Measurements from ENCODE around the gene CCDC152.

GRCh38 chr5:42768106-42768504, 11.5 kb downstream of the CCDC152 start:
- TF ChIP-seq, protein P1, sequence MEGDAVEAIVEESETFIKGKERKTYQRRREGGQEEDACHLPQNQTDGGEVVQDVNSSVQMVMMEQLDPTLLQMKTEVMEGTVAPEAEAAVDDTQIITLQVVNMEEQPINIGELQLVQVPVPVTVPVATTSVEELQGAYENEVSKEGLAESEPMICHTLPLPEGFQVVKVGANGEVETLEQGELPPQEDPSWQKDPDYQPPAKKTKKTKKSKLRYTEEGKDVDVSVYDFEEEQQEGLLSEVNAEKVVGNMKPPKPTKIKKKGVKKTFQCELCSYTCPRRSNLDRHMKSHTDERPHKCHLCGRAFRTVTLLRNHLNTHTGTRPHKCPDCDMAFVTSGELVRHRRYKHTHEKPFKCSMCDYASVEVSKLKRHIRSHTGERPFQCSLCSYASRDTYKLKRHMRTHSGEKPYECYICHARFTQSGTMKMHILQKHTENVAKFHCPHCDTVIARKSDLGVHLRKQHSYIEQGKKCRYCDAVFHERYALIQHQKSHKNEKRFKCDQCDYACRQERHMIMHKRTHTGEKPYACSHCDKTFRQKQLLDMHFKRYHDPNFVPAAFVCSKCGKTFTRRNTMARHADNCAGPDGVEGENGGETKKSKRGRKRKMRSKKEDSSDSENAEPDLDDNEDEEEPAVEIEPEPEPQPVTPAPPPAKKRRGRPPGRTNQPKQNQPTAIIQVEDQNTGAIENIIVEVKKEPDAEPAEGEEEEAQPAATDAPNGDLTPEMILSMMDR (IDR thresholded peaks at IDR 0.05; ENCODE audit: insufficient read depth, low read depth, low read length): no peak
- TF ChIP-seq EZH2 (IDR thresholded peaks at IDR 0.05; ENCODE audit: insufficient read depth, low read length): no peak

All from astrocyte (in vitro differentiated cells and primary cell).